Measurements from ENCODE around the gene EYS. TPM values are rescaled to one million over a fixed set of nuclear protein-coding genes. Genes with fewer than 3 reads are reported as not detected.

EYS gene
- polyA plus RNA-seq, 2 of the 4 experiments (the other 2 are of a cell fraction) = 0.03 to 0.06 TPM

GRCh38 chr6:64717281-64717680 lies 989.7 kb downstream of the EYS start (continued):
- TF ChIP-seq MAZ (IDR thresholded peaks at IDR 0.05; ENCODE audit: borderline replicate concordance, low read depth, low read length) = no peak

GRCh38 chr6:64715624-64716023 lies 991.4 kb downstream of the EYS start:
- no peak for TF ChIP-seq RFX5 (IDR thresholded peaks at IDR 0.05)
- no peak for TF ChIP-seq HES2 (IDR thresholded peaks at IDR 0.05)
- TF ChIP-seq ZNF302 (CRISPR knock-in tag; IDR thresholded peaks at IDR 0.05) = no peak
- no peak for TF ChIP-seq BCL3 (IDR thresholded peaks at IDR 0.05)
- TF ChIP-seq BHLHE40 (IDR thresholded peaks at IDR 0.05; ENCODE audit: low read depth, low read length) = no peak
- TF ChIP-seq MAZ (IDR thresholded peaks at IDR 0.05; ENCODE audit: borderline replicate concordance, low read depth, low read length) = no peak
- TF ChIP-seq REST (IDR thresholded peaks at IDR 0.05) = no peak
- TF ChIP-seq CBX8 (IDR thresholded peaks at IDR 0.05) = no peak
- TF ChIP-seq FOSB (CRISPR knock-in tag; IDR thresholded peaks at IDR 0.05) = no peak
- no peak for TF ChIP-seq RCOR1 (IDR thresholded peaks at IDR 0.05; ENCODE audit: low read depth, low read length)
- TF ChIP-seq PHF8 (IDR thresholded peaks at IDR 0.05; ENCODE audit: borderline replicate concordance, low read depth) = no peak
- no peak for TF ChIP-seq MAX (IDR thresholded peaks at IDR 0.05)
- no peak for TF ChIP-seq TFCP2L1 (CRISPR knock-in tag; IDR thresholded peaks at IDR 0.05)
- no peak for TF ChIP-seq EHF (CRISPR knock-in tag; IDR thresholded peaks at IDR 0.05)
- TF ChIP-seq E2F6 (IDR thresholded peaks at IDR 0.05; ENCODE audit: borderline replicate concordance, low read depth) = no peak
- no peak for TF ChIP-seq KDM5A (IDR thresholded peaks at IDR 0.05)
- no peak for TF ChIP-seq TP53 (CRISPR knock-in tag; IDR thresholded peaks at IDR 0.05)
- TF ChIP-seq EP300 (IDR thresholded peaks at IDR 0.05) = no peak
- no peak for TF ChIP-seq MAFK (IDR thresholded peaks at IDR 0.05; ENCODE audit: partially characterized antibody)
- TF ChIP-seq POLR2AphosphoS2 (conservative IDR thresholded peaks at IDR 0.05; ENCODE audit: low read length) = no peak
- Histone ChIP-seq H3K27ac (no peak overlapping the region), H3K4me2 (no peak overlapping the region), H3K9me3 (no peaks in the 10 kb centered on the region), H3K4me3 (no peak overlapping the region), H3K4me1 (no peaks in the 10 kb centered on the region)
- DNase-seq (ENCODE audit: low read depth in 1 of 2, low spot score in 1 of 2) (no peak), FAIRE-seq (no peak), ATAC-seq (no peak)
- POLR2A ChIA-PET = no interaction called here
- 13% methylated on average over 3 of the region's 3 CpGs for WGBS (ENCODE audit: missing lambda C conversion rate)
- CTCF ChIA-PET = no interaction called here

GRCh38 chr6:64714073-64714472 lies 993.0 kb downstream of the EYS start:
- Histone ChIP-seq H3K4me1 (no peaks in the 10 kb centered on the region), H3K9me3 (no peaks in the 10 kb centered on the region), H3K4me3 (no peak overlapping the region), H3K27ac (no peak overlapping the region), H3K4me2 (no peak overlapping the region)
- POLR2A ChIA-PET = no interaction called here
- TF ChIP-seq ESRRA (IDR thresholded peaks at IDR 0.05; ENCODE audit: borderline replicate concordance, low read length) (no peak), E2F6 (IDR thresholded peaks at IDR 0.05; ENCODE audit: borderline replicate concordance, low read depth) (no peak), MAX (IDR thresholded peaks at IDR 0.05) (no peak), RARB (CRISPR knock-in tag; IDR thresholded peaks at IDR 0.05) (no peak), CBX8 (IDR thresholded peaks at IDR 0.05) (no peak), ZC3H11A (IDR thresholded peaks at IDR 0.05) (no peak), EHF (CRISPR knock-in tag; IDR thresholded peaks at IDR 0.05) (no peak), NFE2L2 (conservative IDR thresholded peaks at IDR 0.05; ENCODE audit: low read length) (no peak), HOXA7 (CRISPR knock-in tag; IDR thresholded peaks at IDR 0.05) (no peak)
- FAIRE-seq (no peak), DNase-seq (ENCODE audit: low read depth in 1 of 2, low spot score in 1 of 2) (no peak), ATAC-seq (no peak)
- CTCF ChIA-PET = no interaction called here
- WGBS (ENCODE audit: missing lambda C conversion rate) = 21% methylated on average over 2 of the region's 2 CpGs

Data from A549 (cell line).